Uterus (tissue), 4 donors: ENCODE measurements around the gene NUP133. TPM values are rescaled to one million over a fixed set of nuclear protein-coding genes. Genes with fewer than 3 reads are reported as not detected.

ENCODE experiments used
- DNase-seq, 2 donors: peaks; one replicate each; pipeline ENCODE4 v3.0.0-alpha.2; 2019 to 2020
- H3K27ac ChIP-seq, 2 donors: fragments of 200-600 bp; sonication (generic); 1 replicate in 1 of 2; 2 replicates in 1 of 2; pipeline ENCODE4 v1.5.1; 2016 to 2018
- H3K27me3 ChIP-seq, 2 donors: fragments of 200-600 bp; sonication (generic); one replicate each; pipeline ENCODE4 v1.5.1; 2018 to 2019; ENCODE audit warnings: control low read depth in 1 of 2
- H3K36me3 ChIP-seq, 2 donors: fragments of 200-600 bp; sonication (generic); one replicate each; pipeline ENCODE4 v1.5.1; 2019; ENCODE audit warnings: control low read depth in 1 of 2
- H3K4me1 ChIP-seq, 2 donors: fragments of 200-600 bp; sonication (generic); one replicate each; pipeline ENCODE4 v1.5.1; 2018 to 2019; ENCODE audit warnings: control low read depth in 1 of 2
- H3K4me3 ChIP-seq, 2 donors: fragments of 200-600 bp; sonication (generic); 1 replicate in 1 of 2; 2 replicates in 1 of 2; pipeline ENCODE4 v1.5.1; 2018 to 2019; ENCODE audit warnings: mild to moderate bottlenecking in 1 of 2
- H3K9me3 ChIP-seq, 2 donors: fragments of 200-600 bp; sonication (generic); one replicate each; pipeline ENCODE4 v1.5.1; 2019; ENCODE audit warnings: control low read depth in 1 of 2
- POLR2A ChIP-seq, 2 donors: fragments of 450-650 bp; IDR thresholded peaks; one replicate each; pipeline ENCODE4 v1.6.1; 2016; ENCODE audit warnings: antibody characterized with exemption in 2 of 2, mild to moderate bottlenecking in 1 of 2, moderate library complexity in 1 of 2
- intact Hi-C: fragments of 100-400 bp; cut with DNase I; formaldehyde crosslinking; loops from one replicate; pipeline ENCODE4 v1.15.1; 2023; ENCODE audit warnings: low total_unique reads
- total RNA-seq, 4 donors: library from RNA; depleted of rRNA in 3 of 4; stranded (reverse); fragments of >200 nt in 3 of 4; gene quantifications; one replicate each; pipeline versions ENCODE4 v1.1.0 to v1.2.4, GENCODE V29; 2014 to 2023
- TF ChIP-seq, protein P1 (sequence below), 4 experiments: fragments of 200-600 bp in 2 of 4; fragments of 450-650 bp in 2 of 4; sonication (generic) in 2 of 4; IDR thresholded peaks; one replicate each; pipeline ENCODE4 v1.5.1; 2016 to 2019; ENCODE audit warnings: antibody characterized with exemption in 4 of 4, mild to moderate bottlenecking in 2 of 4, moderate library complexity in 1 of 4
- donor health status: DM: yes; HTN: yes; CAD: no.

Gene NUP133
- total RNA-seq, 4 donors from 2014 or later = 25.6 to 58.6 (median 37.1) TPM

DNA sequence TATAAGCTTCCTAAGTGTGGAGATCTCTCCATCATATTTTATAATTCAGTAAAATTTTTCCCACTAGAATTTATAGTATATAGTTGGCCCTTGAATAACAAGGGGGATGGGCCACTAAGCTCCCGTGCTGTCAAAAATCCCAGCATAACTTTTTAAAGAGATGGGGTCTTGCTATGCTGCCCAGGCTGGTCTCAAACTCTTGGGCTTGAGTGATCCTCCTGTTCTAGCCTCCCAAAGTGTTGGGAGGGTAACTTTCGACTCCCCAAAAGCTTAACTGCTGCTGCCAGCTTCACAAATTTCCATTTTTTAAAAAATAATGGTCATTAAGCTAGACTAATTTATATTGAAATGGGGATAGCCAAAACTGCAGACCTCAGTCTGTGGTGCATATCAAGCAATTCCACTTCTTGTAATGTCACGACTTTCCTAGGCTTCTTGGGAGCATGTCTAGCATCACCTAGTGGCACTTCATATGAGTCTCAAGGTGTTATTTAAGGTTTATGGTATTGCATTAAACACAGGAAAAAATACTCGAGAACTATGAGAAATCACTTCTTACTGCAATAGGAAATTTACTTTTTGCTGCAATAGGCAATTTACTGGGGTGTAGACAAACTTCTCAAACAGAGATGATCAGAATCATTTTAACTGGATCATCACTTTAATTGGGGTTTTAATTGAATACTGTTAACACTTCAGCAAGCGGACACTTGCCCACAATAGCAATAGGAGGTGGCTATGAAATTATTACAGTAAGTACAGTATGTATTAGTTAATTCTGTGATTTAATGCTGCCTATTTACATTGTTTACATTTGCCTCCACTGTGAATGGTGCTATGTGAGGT is 55.0 kb downstream of the NUP133 start:
- Histone ChIP-seq H3K27me3 (no peaks in the 10 kb centered on the region), H3K4me1 (no peaks in the 10 kb centered on the region), H3K9me3 (no peaks in the 10 kb centered on the region), H3K27ac (no peak overlapping the region), H3K4me3 (no peak overlapping the region), H3K36me3 (no peaks in the 10 kb centered on the region)
- TF ChIP-seq POLR2A (IDR thresholded peaks at IDR 0.05) = no peak
- TF ChIP-seq, protein P1, sequence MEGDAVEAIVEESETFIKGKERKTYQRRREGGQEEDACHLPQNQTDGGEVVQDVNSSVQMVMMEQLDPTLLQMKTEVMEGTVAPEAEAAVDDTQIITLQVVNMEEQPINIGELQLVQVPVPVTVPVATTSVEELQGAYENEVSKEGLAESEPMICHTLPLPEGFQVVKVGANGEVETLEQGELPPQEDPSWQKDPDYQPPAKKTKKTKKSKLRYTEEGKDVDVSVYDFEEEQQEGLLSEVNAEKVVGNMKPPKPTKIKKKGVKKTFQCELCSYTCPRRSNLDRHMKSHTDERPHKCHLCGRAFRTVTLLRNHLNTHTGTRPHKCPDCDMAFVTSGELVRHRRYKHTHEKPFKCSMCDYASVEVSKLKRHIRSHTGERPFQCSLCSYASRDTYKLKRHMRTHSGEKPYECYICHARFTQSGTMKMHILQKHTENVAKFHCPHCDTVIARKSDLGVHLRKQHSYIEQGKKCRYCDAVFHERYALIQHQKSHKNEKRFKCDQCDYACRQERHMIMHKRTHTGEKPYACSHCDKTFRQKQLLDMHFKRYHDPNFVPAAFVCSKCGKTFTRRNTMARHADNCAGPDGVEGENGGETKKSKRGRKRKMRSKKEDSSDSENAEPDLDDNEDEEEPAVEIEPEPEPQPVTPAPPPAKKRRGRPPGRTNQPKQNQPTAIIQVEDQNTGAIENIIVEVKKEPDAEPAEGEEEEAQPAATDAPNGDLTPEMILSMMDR (IDR thresholded peaks at IDR 0.05) = peak; percentile 27 to 40 (median 35)
- intact Hi-C loops = no loop called here
- DNase-seq = no peak

- TF ChIP-seq POLR2A (IDR thresholded peaks at IDR 0.05) = no peak
- TF ChIP-seq, protein P1 (IDR thresholded peaks at IDR 0.05) = no peak
- Histone ChIP-seq H3K27ac (no peak overlapping the region), H3K36me3 (no peaks in the 10 kb centered on the region), H3K4me1 (no peaks in the 10 kb centered on the region), H3K27me3 (no peaks in the 10 kb centered on the region), H3K4me3 (no peak overlapping the region), H3K9me3 (no peaks in the 10 kb centered on the region)
- intact Hi-C loops = no loop called here
- DNase-seq = no peak
Observed at GRCh38 chr1:229448845-229449244, 59.3 kb downstream of the NUP133 start.

- no peak overlapping the region for H3K27ac ChIP-seq
- H3K27me3 ChIP-seq = no peaks in the 10 kb centered on the region
- intact Hi-C loops = no loop called here
- H3K4me1 ChIP-seq = no peaks in the 10 kb centered on the region
- no peaks in the 10 kb centered on the region for H3K9me3 ChIP-seq
- no peak overlapping the region for H3K4me3 ChIP-seq
- DNase-seq = no peak
- no peaks in the 10 kb centered on the region for H3K36me3 ChIP-seq
- TF ChIP-seq POLR2A (IDR thresholded peaks at IDR 0.05) = no peak
- TF ChIP-seq, protein P1 (IDR thresholded peaks at IDR 0.05) = no peak
Observed at GRCh38 chr1:229448354-229448753, 59.8 kb downstream of the NUP133 start.

DNA sequence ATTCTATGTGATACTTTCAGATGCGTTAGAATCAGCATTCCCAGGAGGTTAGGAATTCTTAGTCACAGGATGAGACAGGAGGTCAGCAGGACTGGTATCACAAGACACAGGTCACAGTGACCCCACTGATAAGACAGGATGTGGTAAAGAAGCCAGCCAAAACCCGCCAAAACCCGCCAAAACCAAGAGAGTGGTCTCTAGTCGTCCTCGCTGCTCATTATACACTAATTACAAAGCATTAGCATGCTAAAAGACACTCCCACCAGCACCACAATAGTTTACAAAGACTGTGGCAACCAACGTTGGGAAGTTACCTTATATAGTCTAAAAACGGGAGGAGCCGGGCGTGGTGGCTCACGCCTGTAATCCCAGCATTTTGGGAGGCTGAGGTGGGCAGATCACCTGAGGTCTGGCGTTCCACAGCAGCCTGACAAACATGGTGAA is 60.3 kb downstream of the NUP133 start:
- Histone ChIP-seq H3K36me3 (no peaks in the 10 kb centered on the region), H3K27ac (no peak overlapping the region), H3K9me3 (no peaks in the 10 kb centered on the region), H3K4me3 (no peak overlapping the region), H3K4me1 (no peaks in the 10 kb centered on the region), H3K27me3 (no peaks in the 10 kb centered on the region)
- DNase-seq = no peak
- TF ChIP-seq, protein P1 (IDR thresholded peaks at IDR 0.05) = no peak
- no peak for TF ChIP-seq POLR2A (IDR thresholded peaks at IDR 0.05)
- intact Hi-C loops = no loop called here

DNA sequence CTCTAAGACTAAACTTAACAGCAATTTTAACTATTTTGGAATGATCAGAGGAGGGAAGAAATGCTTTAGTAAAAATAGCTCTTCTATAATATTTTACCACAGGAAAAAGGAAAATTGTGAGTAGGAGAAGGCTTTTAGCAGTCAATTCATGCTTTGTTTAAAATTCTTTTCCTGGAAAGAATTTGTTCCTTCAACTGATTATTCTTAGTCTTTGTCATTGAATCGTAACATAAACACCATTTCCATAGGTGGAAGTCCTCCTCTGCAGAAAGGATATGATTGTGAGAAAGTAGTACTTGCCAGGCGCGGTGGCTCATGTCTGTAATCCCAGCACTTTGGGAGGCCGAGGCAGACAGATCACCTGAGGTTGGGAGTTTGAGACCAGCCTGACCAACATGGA is 62.3 kb downstream of the NUP133 start:
- Histone ChIP-seq H3K27ac (no peak overlapping the region), H3K27me3 (no peaks in the 10 kb centered on the region), H3K4me1 (no peaks in the 10 kb centered on the region), H3K36me3 (no peaks in the 10 kb centered on the region), H3K4me3 (no peak overlapping the region), H3K9me3 (no peaks in the 10 kb centered on the region)
- no peak for DNase-seq
- intact Hi-C loops = no loop called here
- TF ChIP-seq POLR2A (IDR thresholded peaks at IDR 0.05) = no peak
- TF ChIP-seq, protein P1 (IDR thresholded peaks at IDR 0.05) = no peak
